ENCODE results near the gene NRP1.

The NRP1 gene

GRCh38 chr10:33276282-33276923 lies 58.1 kb downstream of the NRP1 start:
- DNase-seq (ENCODE audit: low spot score) (no peak), ATAC-seq (ENCODE audit: low read depth) (no peak)
- H3K4me1 ChIP-seq (ENCODE audit: insufficient read depth, poor library complexity, severe bottlenecking): peaks cover 50% of the 10 kb centered on the region
- H3K27ac ChIP-seq (ENCODE audit: poor library complexity, severe bottlenecking): peak overlapping the region; percentile 65
- TF ChIP-seq CTCF (IDR thresholded peaks at IDR 0.05; ENCODE audit: poor library complexity, severe bottlenecking): no peak
- no peak overlapping the region for H3K4me3 ChIP-seq (ENCODE audit: severe bottlenecking)
- H3K9me3 ChIP-seq (ENCODE audit: severe bottlenecking): no peaks in the 10 kb centered on the region
- peaks cover 32% of the 10 kb centered on the region for H3K36me3 ChIP-seq (ENCODE audit: low read depth)
- no peaks in the 10 kb centered on the region for H3K27me3 ChIP-seq (ENCODE audit: insufficient read depth, poor library complexity, severe bottlenecking)

DNA sequence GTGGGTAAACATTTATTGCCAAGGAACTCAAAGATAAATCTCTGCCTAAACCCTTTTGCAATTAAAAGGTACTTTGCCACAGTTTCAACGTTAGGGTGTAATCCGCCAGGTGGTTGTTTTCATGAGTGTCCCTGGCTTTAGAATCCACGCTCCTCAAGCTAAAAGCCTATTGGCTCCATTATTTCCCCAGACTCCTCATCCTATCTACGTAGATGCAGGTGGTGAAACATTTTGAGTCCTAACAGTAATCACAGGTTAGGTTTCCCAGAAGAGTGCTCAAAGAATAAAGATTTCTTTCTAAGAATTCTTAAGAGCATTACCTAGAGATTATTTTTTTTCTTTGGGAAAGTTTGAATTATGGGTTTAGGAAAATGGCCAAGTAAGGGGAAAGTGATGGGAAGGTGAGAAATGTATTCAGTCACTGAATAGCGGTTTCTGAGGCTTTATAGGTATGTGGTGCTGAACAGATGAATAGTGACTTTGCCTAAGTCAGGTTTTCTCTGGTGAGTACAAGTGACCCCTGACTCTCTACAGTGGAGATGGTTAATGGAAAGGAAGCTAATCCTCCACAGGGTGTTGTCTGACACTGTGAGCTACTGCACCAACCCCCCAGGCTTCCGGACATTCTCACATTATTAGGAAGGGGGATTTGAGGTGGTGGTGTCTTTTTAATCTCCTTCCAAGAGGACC lies 60.2 kb downstream of the NRP1 start:
- no peak for DNase-seq (ENCODE audit: low spot score)
- Histone ChIP-seq H3K27ac (ENCODE audit: poor library complexity, severe bottlenecking) (peak overlapping the region; percentile 87), H3K27me3 (ENCODE audit: insufficient read depth, poor library complexity, severe bottlenecking) (no peaks in the 10 kb centered on the region), H3K9me3 (ENCODE audit: severe bottlenecking) (no peaks in the 10 kb centered on the region), H3K36me3 (ENCODE audit: low read depth) (peaks cover 47% of the 10 kb centered on the region), H3K4me1 (ENCODE audit: insufficient read depth, poor library complexity, severe bottlenecking) (peaks cover 52% of the 10 kb centered on the region), H3K4me3 (ENCODE audit: severe bottlenecking) (no peak overlapping the region)
- no peak for TF ChIP-seq CTCF (IDR thresholded peaks at IDR 0.05; ENCODE audit: poor library complexity, severe bottlenecking)
- ATAC-seq (ENCODE audit: low read depth): no peak

DNA sequence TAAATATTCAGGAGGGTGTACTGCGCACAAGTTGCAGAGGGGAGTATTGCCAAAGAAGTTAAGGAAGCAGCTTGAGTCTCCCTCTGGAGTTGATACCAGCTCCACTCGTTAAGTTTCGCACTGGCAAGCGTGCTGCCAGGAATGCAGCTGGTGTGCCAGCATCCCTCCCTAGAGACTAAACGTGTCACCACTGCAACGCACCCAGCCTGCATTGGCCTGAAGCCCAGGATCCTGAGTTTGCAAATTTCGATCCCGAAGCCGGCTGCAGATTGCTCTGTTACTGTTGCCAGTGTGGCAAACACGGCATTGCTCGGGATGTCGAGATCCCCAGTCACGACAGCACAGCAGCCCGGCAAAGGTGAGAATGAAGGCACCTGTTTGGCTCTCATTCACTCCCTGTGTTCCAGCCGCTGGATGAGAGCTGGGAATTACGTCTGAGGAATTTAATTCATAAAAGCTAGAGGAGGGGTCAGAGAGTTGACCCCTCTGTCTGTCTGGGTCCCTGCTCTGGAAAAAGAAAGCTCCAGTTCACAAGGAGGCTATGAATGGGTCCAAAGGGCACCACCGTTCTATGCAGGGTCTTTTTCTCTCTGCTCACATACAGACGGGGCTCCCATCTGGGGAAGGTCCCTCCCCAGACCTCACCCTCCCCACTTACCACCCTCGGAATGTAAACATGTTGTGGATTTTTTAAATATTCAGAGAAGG lies 61.0 kb downstream of the NRP1 start:
- Histone ChIP-seq H3K27ac (ENCODE audit: poor library complexity, severe bottlenecking) (peak overlapping the region; percentile 87), H3K4me3 (ENCODE audit: severe bottlenecking) (no peak overlapping the region), H3K27me3 (ENCODE audit: insufficient read depth, poor library complexity, severe bottlenecking) (no peaks in the 10 kb centered on the region), H3K9me3 (ENCODE audit: severe bottlenecking) (no peaks in the 10 kb centered on the region), H3K4me1 (ENCODE audit: insufficient read depth, poor library complexity, severe bottlenecking) (peaks cover 52% of the 10 kb centered on the region), H3K36me3 (ENCODE audit: low read depth) (peaks cover 49% of the 10 kb centered on the region)
- peak; percentile 38 for TF ChIP-seq CTCF (IDR thresholded peaks at IDR 0.05; ENCODE audit: poor library complexity, severe bottlenecking)
- peak; percentile 86 for ATAC-seq (ENCODE audit: low read depth)
- peak; percentile 88 for DNase-seq (ENCODE audit: low spot score)

GRCh38 chr10:33272635-33273034 lies 61.8 kb downstream of the NRP1 start:
- peaks cover 48% of the 10 kb centered on the region for H3K36me3 ChIP-seq (ENCODE audit: low read depth)

More at GRCh38 chr10:33272635-33273034, 61.8 kb downstream of the NRP1 start:
- no peak for TF ChIP-seq CTCF (IDR thresholded peaks at IDR 0.05; ENCODE audit: poor library complexity, severe bottlenecking)
- Histone ChIP-seq H3K27ac (ENCODE audit: poor library complexity, severe bottlenecking) (peak overlapping the region; percentile 87), H3K4me3 (ENCODE audit: severe bottlenecking) (no peak overlapping the region), H3K4me1 (ENCODE audit: insufficient read depth, poor library complexity, severe bottlenecking) (peaks cover 47% of the 10 kb centered on the region), H3K9me3 (ENCODE audit: severe bottlenecking) (no peaks in the 10 kb centered on the region), H3K27me3 (ENCODE audit: insufficient read depth, poor library complexity, severe bottlenecking) (no peaks in the 10 kb centered on the region)
- ATAC-seq (ENCODE audit: low read depth): no peak
- DNase-seq (ENCODE audit: low spot score): no peak
